ENCODE measurements around the gene HHAT. TPM values are rescaled to one million over a fixed set of nuclear protein-coding genes. Genes with fewer than 3 reads are reported as not detected.

The HHAT gene
- total and polyA plus RNA-seq, 9 of the 15 experiments (the other 6 are each of a cell fraction or from before 2014, with no cell fraction given): 0.07 to 0.16 (median 0.13) TPM; not detected in 1

GRCh38 chr1:210321131-210321530 lies 7.6 kb upstream of the HHAT start (continued):
- TF ChIP-seq ZBTB49 (CRISPR knock-in tag; IDR thresholded peaks at IDR 0.05; ENCODE audit: borderline replicate concordance): no peak

- Histone ChIP-seq H3K4me3 (no peak overlapping the region), H2AFZ (ENCODE audit: low read depth, low read length) (no peak overlapping the region), H3K9ac (ENCODE audit: insufficient read depth in 1 of 2, low read depth in 2 of 2, low read length in 2 of 2) (no peak overlapping the region), H3K27ac (ENCODE audit: extremely low read depth, low read depth, low read length) (no peak overlapping the region), H3K4me2 (ENCODE audit: insufficient read depth, low read length) (no peak overlapping the region), H3K9me3 (replicated peaks; ENCODE audit: control insufficient read depth, insufficient read depth, low read depth, low read length) (no peaks in the 10 kb centered on the region), H3K9me1 (ENCODE audit: control insufficient read depth, insufficient read depth, low read length) (no peaks in the 10 kb centered on the region), H3K36me3 (ENCODE audit: control insufficient read depth, insufficient read depth, low read length) (no peaks in the 10 kb centered on the region), H3K27me3 (ENCODE audit: control insufficient read depth in 2 of 2, insufficient read depth in 2 of 2, low read length in 2 of 2) (no peaks in the 10 kb centered on the region), H4K20me1 (replicated peaks; ENCODE audit: control insufficient read depth, insufficient read depth, low read length) (no peaks in the 10 kb centered on the region), H3K79me2 (ENCODE audit: control insufficient read depth, insufficient read depth, low read length) (no peaks in the 10 kb centered on the region), H3K4me1 (replicated peaks in 1 of 2; ENCODE audit: control insufficient read depth in 2 of 2, insufficient read depth in 2 of 2, low read length in 2 of 2) (no peaks in the 10 kb centered on the region)
- in situ Hi-C loops (cut with MboI) (no loop called here), intact Hi-C loops (cut with micrococcal nuclease) (no loop called here)
- ChIA-PET CTCF (ENCODE audit: low intra/inter-chr PET ratio) (no interaction called here), POLR2A (no interaction called here)
- DNase-seq (ENCODE audit: extremely low read depth in 1 of 4, low spot score in 3 of 4) (no peak), FAIRE-seq (no peak), ATAC-seq (no peak)
- WGBS (ENCODE audit: insufficient coverage, low coverage, missing lambda C conversion rate): 0% methylated on average over 8 of the region's 8 CpGs
- TF ChIP-seq CSDE1 (IDR thresholded peaks at IDR 0.05) (no peak), EZH2 (IDR thresholded peaks at IDR 0.05; ENCODE audit: borderline replicate concordance, low read depth, low read length) (no peak), MAFF (IDR thresholded peaks at IDR 0.05; ENCODE audit: low read length) (no peak), E2F4 (CRISPR knock-in tag; IDR thresholded peaks at IDR 0.05; ENCODE audit: low read depth) (no peak), RHOXF2B (CRISPR knock-in tag; conservative IDR thresholded peaks at IDR 0.05) (no peak), KAT7 (CRISPR knock-in tag; IDR thresholded peaks at IDR 0.05; ENCODE audit: borderline replicate concordance) (no peak), HES1 (IDR thresholded peaks at IDR 0.05; ENCODE audit: low read depth) (no peak)
- no TSS peak for BruUV-seq (replicated peaks)
Measured at GRCh38 chr1:210321552-210321951, 7.2 kb upstream of the HHAT start.
